Smooth muscle cell (in vitro differentiated cells): ENCODE data around the gene ENO3. TPM values are rescaled to one million over a fixed set of nuclear protein-coding genes. Genes with fewer than 3 reads are reported as not detected.

ENCODE experiments used
- DNase-seq: peaks from one replicate; lab custom pipeline; 2025; ENCODE audit not compliant: unreplicated experiment; lab: John Stamatoyannopoulos, UW
- H2AFZ ChIP-seq: fragments of 200-600 bp; sonication (generic); 2 replicates; pipeline ENCODE4 v1.6.0; 2016; ENCODE audit warnings: antibody characterized with exemption, low read depth, mild to moderate bottlenecking
- H3F3A ChIP-seq: fragments of 200-600 bp; sonication (generic); 2 replicates; pipeline ENCODE4 v1.6.0; 2017; ENCODE audit warnings: antibody characterized with exemption, low read depth
- H3K27ac ChIP-seq: fragments of 200-600 bp; sonication (generic); 2 replicates; pipeline ENCODE4 v1.5.1; 2016; ENCODE audit warnings: low read depth, mild to moderate bottlenecking
- H3K27me3 ChIP-seq: fragments of 200-600 bp; sonication (generic); 2 replicates; pipeline ENCODE4 v1.6.1; 2016; ENCODE audit warnings: low read depth, mild to moderate bottlenecking
- H3K36me3 ChIP-seq: fragments of 200-600 bp; sonication (generic); 2 replicates; pipeline ENCODE4 v1.5.1; 2016; ENCODE audit warnings: low read depth
- H3K4me1 ChIP-seq: fragments of 200-600 bp; sonication (generic); 2 replicates; pipeline ENCODE4 v1.5.1; 2016; ENCODE audit warnings: low read depth
- H3K4me2 ChIP-seq: fragments of 200-600 bp; sonication (generic); 2 replicates; pipeline ENCODE4 v1.6.0; 2016; ENCODE audit warnings: mild to moderate bottlenecking
- H3K4me3 ChIP-seq: fragments of 200-600 bp; sonication (generic); 2 replicates; pipeline ENCODE4 v1.5.1; 2016; ENCODE audit warnings: mild to moderate bottlenecking
- H3K79me2 ChIP-seq: fragments of 200-600 bp; sonication (generic); 2 replicates; pipeline ENCODE4 v1.6.0; 2016; ENCODE audit warnings: low read depth, mild to moderate bottlenecking
- H3K9ac ChIP-seq: fragments of 200-600 bp; sonication (generic); 2 replicates; pipeline ENCODE4 v1.6.0; 2016; ENCODE audit warnings: low read depth
- H3K9me3 ChIP-seq: fragments of 200-600 bp; sonication (generic); replicated peaks from 2 replicates; pipeline ENCODE4 v1.5.1; 2016; ENCODE audit warnings: low read depth
- H4K20me1 ChIP-seq: fragments of 200-600 bp; sonication (generic); 2 replicates; pipeline ENCODE4 v1.6.0; 2016; ENCODE audit warnings: low read depth
- CTCF ChIP-seq: fragments of 200-600 bp; sonication (generic); IDR thresholded peaks from 2 replicates; pipeline ENCODE4 v1.5.1; 2017; ENCODE audit warnings: borderline replicate concordance, mild to moderate bottlenecking, antibody characterized with exemption; ENCODE audit not compliant: insufficient read depth, poor library complexity, severe bottlenecking
- WGBS: methylation state at CpG from one replicate; pipeline ENCODE4 v1.1.7; 2016; ENCODE audit warnings: low lambda C conversion rate; 5-methylcytosine and 5-hydroxymethylcytosine counted together
- polyA plus RNA-seq: library from polyadenylated mRNA; unstranded; fragments of >200 nt; fragmentation: Nextera tagmentation; extraction: Ambion mirVana; gene quantifications from 2 replicates; pipeline ENCODE4 v1.2.1, GENCODE V29; 2016
- total RNA-seq: library from RNA; depleted of rRNA; stranded (reverse); fragments of >200 nt; gene quantifications from 2 replicates; pipeline ENCODE4 v1.2.3, GENCODE V29; 2014

Gene ENO3
- total and polyA plus RNA-seq, 2 experiments from 2014 or later, result 5.9 to 14.5 TPM

GRCh38 chr17:4969551-4970173 is 18.7 kb downstream of the ENO3 start:
- Histone ChIP-seq H3K27me3 (no peaks in the 10 kb centered on the region), H3F3A (peaks cover 11% of the 10 kb centered on the region), H3K79me2 (peaks cover 39% of the 10 kb centered on the region), H3K4me2 (peak overlapping the region; percentile 85), H2AFZ (no peak overlapping the region), H4K20me1 (peaks cover 49% of the 10 kb centered on the region), H3K9ac (peak overlapping the region; percentile 86), H3K36me3 (no peaks in the 10 kb centered on the region), H3K4me1 (peaks cover 9% of the 10 kb centered on the region), H3K27ac (peak overlapping the region; percentile 95), H3K4me3 (peak overlapping the region; percentile 60), H3K9me3 (no peaks in the 10 kb centered on the region)
- TF ChIP-seq CTCF, result no peak
- DNase-seq, result no peak
- WGBS, result 52% methylated on average over 16 of the region's 16 CpGs

GRCh38 chr17:4970273-4970672 is 19.4 kb downstream of the ENO3 start:
- Histone ChIP-seq H3K79me2 (peaks cover 33% of the 10 kb centered on the region), H3K9me3 (no peaks in the 10 kb centered on the region), H3K27me3 (no peaks in the 10 kb centered on the region), H3K27ac (peak overlapping the region; percentile 95), H3F3A (peaks cover 9% of the 10 kb centered on the region), H2AFZ (no peak overlapping the region), H3K9ac (no peak overlapping the region), H4K20me1 (peaks cover 49% of the 10 kb centered on the region), H3K36me3 (no peaks in the 10 kb centered on the region), H3K4me3 (no peak overlapping the region), H3K4me1 (peaks cover 9% of the 10 kb centered on the region), H3K4me2 (peak overlapping the region; percentile 85)
- no peak for TF ChIP-seq CTCF
- DNase-seq, result no peak
- 95% methylated on average over 8 of the region's 8 CpGs for WGBS

- no peak overlapping the region for H2AFZ ChIP-seq
- H3K4me2 ChIP-seq, result no peak overlapping the region
- no peak overlapping the region for H3K27ac ChIP-seq
- peaks cover 4% of the 10 kb centered on the region for H3F3A ChIP-seq
- H3K9me3 ChIP-seq, result no peaks in the 10 kb centered on the region
- peaks cover 49% of the 10 kb centered on the region for H4K20me1 ChIP-seq
- H3K79me2 ChIP-seq, result peaks cover 24% of the 10 kb centered on the region
- no peak overlapping the region for H3K9ac ChIP-seq
- H3K4me1 ChIP-seq, result peaks cover 5% of the 10 kb centered on the region
- H3K4me3 ChIP-seq, result no peak overlapping the region
- no peak for DNase-seq
- no peaks in the 10 kb centered on the region for H3K36me3 ChIP-seq
- no peaks in the 10 kb centered on the region for H3K27me3 ChIP-seq
- WGBS, result 94% methylated on average over 6 of the region's 6 CpGs
- TF ChIP-seq CTCF, result no peak
These were observed 20.9 kb downstream of the ENO3 start for GRCh38 chr17:4971826-4972225.

- H3K4me3 ChIP-seq, result no peak overlapping the region
- H3K79me2 ChIP-seq, result peaks cover 24% of the 10 kb centered on the region
- H3K9me3 ChIP-seq, result no peaks in the 10 kb centered on the region
- DNase-seq, result no peak
- no peaks in the 10 kb centered on the region for H3K36me3 ChIP-seq
- H3K27ac ChIP-seq, result no peak overlapping the region
- WGBS, result 75% methylated on average over 12 of the region's 12 CpGs
- H3F3A ChIP-seq, result peaks cover 3% of the 10 kb centered on the region
- H4K20me1 ChIP-seq, result peaks cover 49% of the 10 kb centered on the region
- no peak overlapping the region for H3K4me2 ChIP-seq
- H3K27me3 ChIP-seq, result no peaks in the 10 kb centered on the region
- no peak overlapping the region for H2AFZ ChIP-seq
- H3K9ac ChIP-seq, result no peak overlapping the region
- peaks cover 5% of the 10 kb centered on the region for H3K4me1 ChIP-seq
- no peak for TF ChIP-seq CTCF
These were observed 21.4 kb downstream of the ENO3 start for GRCh38 chr17:4972322-4972721.
